Activated T-cell treated with anti-CD3 and anti-CD28 coated beads, Interleukin-2, amount 50 U/mL, for 4 hours (primary cell): Measurements from ENCODE around the gene UBE2S. TPM values are rescaled to one million over a fixed set of nuclear protein-coding genes. Genes with fewer than 3 reads are reported as not detected.
"Not testable (repeated sequence)": the region's sequence is repeated elsewhere in the genome, so short reads cannot be mapped to it uniquely, and the experiment has no call there.

Source experiments
- ATAC-seq, 2 donors: fragments of 200-7000 bp; cut with Tn5 transposase; one replicate each; pipeline ENCODE4 v1.10.0; 2021
- DNase-seq: peaks from one replicate; pipeline ENCODE4 v3.0.0-alpha.2; 2020
- H3K27me3 Mint-ChIP-seq: one replicate; pipeline ENCODE4 v1.8.0; 2021; ENCODE audit warnings: low read depth, mixed read lengths
- H3K36me3 Mint-ChIP-seq: one replicate; pipeline ENCODE4 v1.8.0; 2022; ENCODE audit warnings: mixed read lengths; ENCODE audit not compliant: insufficient read depth
- H3K4me1 Mint-ChIP-seq: one replicate; pipeline ENCODE4 v1.8.0; 2021; ENCODE audit warnings: low read depth, mixed read lengths
- H3K4me3 Mint-ChIP-seq: one replicate; pipeline ENCODE4 v1.8.0; 2021; ENCODE audit warnings: mild to moderate bottlenecking, moderate library complexity, mixed read lengths
- H3K9me3 Mint-ChIP-seq: one replicate; pipeline ENCODE4 v1.8.0; 2021; ENCODE audit warnings: mixed read lengths
- total RNA-seq, 3 donors: library from RNA; stranded (reverse); gene quantifications; one replicate each; pipeline ENCODE4 v1.2.1, GENCODE V29; 2021

Gene UBE2S
- total RNA-seq, 3 donors from 2014 or later: 226 to 281 (median 237) TPM

- no peaks in the 10 kb centered on the region for H3K9me3 Mint-ChIP-seq
Observed at GRCh38 chr19:55431183-55431582, 23.6 kb upstream of the UBE2S start.

GRCh38 chr19:55426042-55426441 lies 18.5 kb upstream of the UBE2S start:
- no peaks in the 10 kb centered on the region for H3K36me3 Mint-ChIP-seq
- DNase-seq: no peak
- H3K27me3 Mint-ChIP-seq: peaks cover 28% of the 10 kb centered on the region
- no peaks in the 10 kb centered on the region for H3K9me3 Mint-ChIP-seq
- no peak for ATAC-seq
- no peak overlapping the region for H3K4me3 Mint-ChIP-seq
- H3K4me1 Mint-ChIP-seq: peaks cover 10% of the 10 kb centered on the region

More at GRCh38 chr19:55431183-55431582, 23.6 kb upstream of the UBE2S start:
- Mint-ChIP-seq H3K27me3 (peaks cover 40% of the 10 kb centered on the region), H3K36me3 (no peaks in the 10 kb centered on the region), H3K4me3 (no peak overlapping the region), H3K4me1 (no peaks in the 10 kb centered on the region)
- no peak for ATAC-seq
- DNase-seq: no peak

GRCh38 chr19:55424518-55424917 lies 16.9 kb upstream of the UBE2S start:
- H3K36me3 Mint-ChIP-seq: no peaks in the 10 kb centered on the region
- H3K4me3 Mint-ChIP-seq: no peak overlapping the region
- H3K9me3 Mint-ChIP-seq: no peaks in the 10 kb centered on the region
- ATAC-seq (no peak), DNase-seq (no peak)
- H3K27me3 Mint-ChIP-seq: peaks cover 17% of the 10 kb centered on the region
- peaks cover 21% of the 10 kb centered on the region for H3K4me1 Mint-ChIP-seq

GRCh38 chr19:55423225-55424005 lies 15.8 kb upstream of the UBE2S start:
- H3K27me3 Mint-ChIP-seq: peaks cover 9% of the 10 kb centered on the region
- DNase-seq (no peak), ATAC-seq (no peak)
- no peaks in the 10 kb centered on the region for H3K36me3 Mint-ChIP-seq
- no peak overlapping the region for H3K4me3 Mint-ChIP-seq
- H3K9me3 Mint-ChIP-seq: no peaks in the 10 kb centered on the region
- H3K4me1 Mint-ChIP-seq: peaks cover 23% of the 10 kb centered on the region

GRCh38 chr19:55421281-55421680 lies 13.7 kb upstream of the UBE2S start:
- not testable (repeated sequence) for H3K4me3 Mint-ChIP-seq, H3K36me3 Mint-ChIP-seq, H3K27me3 Mint-ChIP-seq, DNase-seq, H3K9me3 Mint-ChIP-seq
- peak in 1 of 2 donors; percentile 23 for ATAC-seq
- H3K4me1 Mint-ChIP-seq: peaks cover 28% of the 10 kb centered on the region

- peaks cover 3% of the 10 kb centered on the region for H3K27me3 Mint-ChIP-seq
- no peak for DNase-seq
- H3K36me3 Mint-ChIP-seq: no peaks in the 10 kb centered on the region
- no peak overlapping the region for H3K4me3 Mint-ChIP-seq
- no peaks in the 10 kb centered on the region for H3K9me3 Mint-ChIP-seq
- ATAC-seq: no peak
- H3K4me1 Mint-ChIP-seq: peaks cover 28% of the 10 kb centered on the region
Observed at GRCh38 chr19:55419624-55420236, 12.1 kb upstream of the UBE2S start.

GRCh38 chr19:55419103-55419502 lies 11.5 kb upstream of the UBE2S start:
- no peak for DNase-seq
- Mint-ChIP-seq H3K27me3 (no peaks in the 10 kb centered on the region), H3K4me1 (peaks cover 28% of the 10 kb centered on the region), H3K9me3 (no peaks in the 10 kb centered on the region), H3K36me3 (no peaks in the 10 kb centered on the region), H3K4me3 (no peak overlapping the region)
- no peak for ATAC-seq

- no peaks in the 10 kb centered on the region for H3K9me3 Mint-ChIP-seq
- H3K4me3 Mint-ChIP-seq: no peak overlapping the region
- DNase-seq (peak; percentile 52), ATAC-seq (peak; percentile 72 to 77)
- no peaks in the 10 kb centered on the region for H3K36me3 Mint-ChIP-seq
- no peaks in the 10 kb centered on the region for H3K27me3 Mint-ChIP-seq
- peaks cover 26% of the 10 kb centered on the region for H3K4me1 Mint-ChIP-seq
Observed at GRCh38 chr19:55418185-55418584, 10.6 kb upstream of the UBE2S start.

GRCh38 chr19:55410168-55410567 lies 2.6 kb upstream of the UBE2S start:
- Mint-ChIP-seq H3K27me3 (no peaks in the 10 kb centered on the region), H3K9me3 (no peaks in the 10 kb centered on the region), H3K4me1 (peaks cover 18% of the 10 kb centered on the region), H3K36me3 (peaks cover 14% of the 10 kb centered on the region), H3K4me3 (no peak overlapping the region)
- no peak for ATAC-seq
- DNase-seq: no peak

GRCh38 chr19:55409179-55409578 lies 1.6 kb upstream of the UBE2S start:
- not testable (repeated sequence) for ATAC-seq, H3K4me3 Mint-ChIP-seq, DNase-seq, H3K9me3 Mint-ChIP-seq, H3K27me3 Mint-ChIP-seq
- H3K4me1 Mint-ChIP-seq: peaks cover 18% of the 10 kb centered on the region
- H3K36me3 Mint-ChIP-seq: peaks cover 16% of the 10 kb centered on the region

- DNase-seq: no peak
- no peaks in the 10 kb centered on the region for H3K9me3 Mint-ChIP-seq
- H3K4me1 Mint-ChIP-seq: peaks cover 18% of the 10 kb centered on the region
- ATAC-seq: no peak
- no peaks in the 10 kb centered on the region for H3K27me3 Mint-ChIP-seq
- peak overlapping the region; percentile 92 for H3K4me3 Mint-ChIP-seq
- H3K36me3 Mint-ChIP-seq: peaks cover 19% of the 10 kb centered on the region
Observed at GRCh38 chr19:55408533-55408872, 915 bp upstream of the UBE2S start.

GRCh38 chr19:55407800-55408532 lies 378 bp upstream of the UBE2S start:
- no peaks in the 10 kb centered on the region for H3K9me3 Mint-ChIP-seq
- peak overlapping the region; percentile 92 for H3K4me3 Mint-ChIP-seq
- peaks cover 22% of the 10 kb centered on the region for H3K36me3 Mint-ChIP-seq
- ATAC-seq: peak; percentile 88 to 91
- no peaks in the 10 kb centered on the region for H3K27me3 Mint-ChIP-seq
- peaks cover 18% of the 10 kb centered on the region for H3K4me1 Mint-ChIP-seq
- peak; percentile 93 for DNase-seq

- no peak for DNase-seq
- H3K9me3 Mint-ChIP-seq: no peaks in the 10 kb centered on the region
Observed at GRCh38 chr19:55406826-55407549, 600 bp downstream of the UBE2S start.

More at GRCh38 chr19:55406826-55407549, 600 bp downstream of the UBE2S start:
- ATAC-seq: peak; percentile 8 to 9
- H3K27me3 Mint-ChIP-seq: no peaks in the 10 kb centered on the region
- peaks cover 18% of the 10 kb centered on the region for H3K4me1 Mint-ChIP-seq
- H3K36me3 Mint-ChIP-seq: peaks cover 28% of the 10 kb centered on the region
- H3K4me3 Mint-ChIP-seq: peak overlapping the region; percentile 92
